Smooth muscle cell of the pulmonary artery (primary cell): ENCODE results near the gene CASD1. TPM values are rescaled to one million over a fixed set of nuclear protein-coding genes. Genes with fewer than 3 reads are reported as not detected.

Source experiments
- total RNA-seq: library from RNA; depleted of rRNA; stranded (reverse); fragments of >200 nt; gene quantifications from 2 replicates; pipeline ENCODE4 v1.2.3, GENCODE V29; 2014

Gene CASD1
- total RNA-seq: 10.8 and 20.5 TPM in 2 replicates

GRCh38 chr7:94509264-94509886, at the start of gene CASD1:
Gene CASD1 (plus strand): TSS chr7:94509809. CDS start chr7:94510085, 276 bp downstream.

Other genes with a start within 250 kb of the CASD1 start
- 7,425 and 10,972 TPM in 2 replicates for gene COL1A2, start 114.9 kb upstream of the CASD1 start, total RNA-seq
- gene SGCE, start 146.3 kb downstream of the CASD1 start, total RNA-seq: 43.2 and 116 TPM in 2 replicates